HEK293 (cell line): ENCODE results near the gene KIF17.

ENCODE experiments used
- CTCF ChIA-PET: fragments of 350-600 bp; formaldehyde crosslinking; extraction: SDS; loops from one replicate; lab custom pipeline; 2021; ENCODE audit warnings: antibody characterized with exemption; lab: Yijun Ruan, JAX
- POLR2A ChIA-PET: fragments of 300-600 bp; formaldehyde crosslinking; extraction: SDS; loops from one replicate; lab custom pipeline; 2020; ENCODE audit warnings: antibody characterized with exemption, inconsistent platforms; lab: Yijun Ruan, JAX
- H3K27ac ChIP-seq: fragments of 200-500 bp; sonication (Bioruptor generic); 2 replicates; pipeline ENCODE4 v1.5.1; 2014; ENCODE audit warnings: low read depth, low read length, control low read depth, inconsistent platforms; ENCODE audit errors: extremely low read depth
- H3K36me3 ChIP-seq, 2 experiments: fragments of 200-500 bp in 1 of 2; sonication (Bioruptor generic) in 1 of 2; 1 replicate in 1 of 2; 2 replicates in 1 of 2; pipeline ENCODE4 v1.5.1; 2014 to 2017; ENCODE audit warnings: inconsistent platforms in 2 of 2, low read length in 2 of 2; ENCODE audit not compliant: control insufficient read depth in 2 of 2, insufficient read depth in 1 of 2
- H3K4me1 ChIP-seq: fragments of 200-500 bp; sonication (Bioruptor generic); 2 replicates; pipeline ENCODE4 v1.5.1; 2014; ENCODE audit warnings: mild to moderate bottlenecking, low read length, inconsistent platforms; ENCODE audit not compliant: control insufficient read depth, insufficient read depth
- H3K4me3 ChIP-seq: 2 replicates; pipeline ENCODE4 v1.5.1; 2011; ENCODE audit warnings: low read depth, mild to moderate bottlenecking, control low read depth, low read length, moderate library complexity
- H3K9me3 ChIP-seq: fragments of 200-500 bp; sonication (Bioruptor generic); 2 replicates; pipeline ENCODE4 v1.5.1; 2014; ENCODE audit warnings: low read depth, low read length, inconsistent platforms; ENCODE audit not compliant: control insufficient read depth, insufficient read depth
- IKZF3 ChIP-seq: fragments of 450-650 bp; IDR thresholded peaks from 2 replicates; pipeline ENCODE4 v1.5.0; 2018; ENCODE audit warnings: missing biosample characterization, mild to moderate bottlenecking, missing genetic modification characterization, moderate library complexity
- PRDM10 ChIP-seq: fragments of 450-650 bp; formaldehyde crosslinking; IDR thresholded peaks from 2 replicates; pipeline ENCODE4 v1.5.1; 2016; ENCODE audit warnings: missing biosample characterization, missing genetic modification characterization
- REST ChIP-seq: fragments of 450-650 bp; formaldehyde crosslinking; IDR thresholded peaks from 2 replicates; pipeline ENCODE4 v1.5.1; 2016; ENCODE audit warnings: missing biosample characterization, missing genetic modification characterization
- SALL2 ChIP-seq: fragments of 450-650 bp; formaldehyde crosslinking; IDR thresholded peaks from 2 replicates; pipeline ENCODE4 v1.5.0; 2017; ENCODE audit warnings: missing biosample characterization, mild to moderate bottlenecking, missing genetic modification characterization, borderline replicate concordance
- TCF7L2 ChIP-seq: IDR thresholded peaks from 2 replicates; pipeline ENCODE4 v1.6.1; 2011; ENCODE audit warnings: low read depth, mild to moderate bottlenecking, inconsistent platforms, low read length, moderate library complexity, borderline replicate concordance
- ZFP37 ChIP-seq: fragments of 450-650 bp; formaldehyde crosslinking; IDR thresholded peaks from 2 replicates; pipeline ENCODE4 v1.5.1; 2016; ENCODE audit warnings: missing biosample characterization, missing genetic modification characterization
- ZNF121 ChIP-seq: fragments of 450-650 bp; formaldehyde crosslinking; IDR thresholded peaks from 2 replicates; pipeline ENCODE4 v1.5.1; 2016; ENCODE audit warnings: missing biosample characterization, missing genetic modification characterization
- ZNF324 ChIP-seq: fragments of 450-650 bp; formaldehyde crosslinking; IDR thresholded peaks from 2 replicates; pipeline ENCODE4 v1.5.1; 2016; ENCODE audit warnings: missing biosample characterization, missing genetic modification characterization
- ZNF341 ChIP-seq: fragments of 450-650 bp; formaldehyde crosslinking; IDR thresholded peaks from 2 replicates; pipeline ENCODE4; 2016; ENCODE audit warnings: low read depth, missing biosample characterization, missing genetic modification characterization
- ZNF610 ChIP-seq: fragments of 450-650 bp; formaldehyde crosslinking; IDR thresholded peaks from 2 replicates; pipeline ENCODE4 v1.5.1; 2016; ENCODE audit warnings: missing biosample characterization, missing genetic modification characterization, borderline replicate concordance
- ZNF837 ChIP-seq: fragments of 450-650 bp; formaldehyde crosslinking; IDR thresholded peaks from 2 replicates; pipeline ENCODE4 v1.5.1; 2016; ENCODE audit warnings: missing biosample characterization, missing genetic modification characterization
- TF ChIP-seq, protein P1 (sequence below): fragments of 450-650 bp; formaldehyde crosslinking; IDR thresholded peaks from 2 replicates; pipeline ENCODE4 v1.5.1; 2017; ENCODE audit warnings: missing biosample characterization, missing genetic modification characterization
- TF ChIP-seq, protein P2 (sequence below): fragments of 450-650 bp; formaldehyde crosslinking; IDR thresholded peaks from 2 replicates; pipeline ENCODE4 v1.5.1; 2017; ENCODE audit warnings: missing biosample characterization, mild to moderate bottlenecking, missing genetic modification characterization, moderate library complexity
- TF ChIP-seq, protein P3 (sequence below): fragments of 450-650 bp; formaldehyde crosslinking; IDR thresholded peaks from 2 replicates; pipeline ENCODE4 v1.5.1; 2016; ENCODE audit warnings: missing biosample characterization, missing genetic modification characterization

Gene KIF17

GRCh38 chr1:20697563-20697962 is 20.2 kb downstream of the KIF17 start:
- no peaks in the 10 kb centered on the region for H3K4me1 ChIP-seq
- no peak overlapping the region for H3K27ac ChIP-seq
- ChIA-PET CTCF (interaction anchor here (0.5 to 4.9 kb wide), 17 partner anchors 13 to 1332 kb away, joined by 3 to 63 read pairs (median 4); partner anchors contain the start of gene SH2D5), POLR2A (interaction anchor here (1.5 to 1.8 kb wide), 4 partner anchors 20 to 89 kb away, joined by 5 to 8 read pairs (median 7); partner anchors contain the start of genes DDOST, HP1BP3 and KIF17)
- no peaks in the 10 kb centered on the region for H3K9me3 ChIP-seq
- no peak overlapping the region for H3K4me3 ChIP-seq
- TF ChIP-seq REST (tag by site-specific recombination) (no peak), ZNF610 (tag by site-specific recombination) (no peak), ZNF837 (tag by site-specific recombination) (no peak), SALL2 (tag by site-specific recombination) (no peak)
- TF ChIP-seq, protein P1, sequence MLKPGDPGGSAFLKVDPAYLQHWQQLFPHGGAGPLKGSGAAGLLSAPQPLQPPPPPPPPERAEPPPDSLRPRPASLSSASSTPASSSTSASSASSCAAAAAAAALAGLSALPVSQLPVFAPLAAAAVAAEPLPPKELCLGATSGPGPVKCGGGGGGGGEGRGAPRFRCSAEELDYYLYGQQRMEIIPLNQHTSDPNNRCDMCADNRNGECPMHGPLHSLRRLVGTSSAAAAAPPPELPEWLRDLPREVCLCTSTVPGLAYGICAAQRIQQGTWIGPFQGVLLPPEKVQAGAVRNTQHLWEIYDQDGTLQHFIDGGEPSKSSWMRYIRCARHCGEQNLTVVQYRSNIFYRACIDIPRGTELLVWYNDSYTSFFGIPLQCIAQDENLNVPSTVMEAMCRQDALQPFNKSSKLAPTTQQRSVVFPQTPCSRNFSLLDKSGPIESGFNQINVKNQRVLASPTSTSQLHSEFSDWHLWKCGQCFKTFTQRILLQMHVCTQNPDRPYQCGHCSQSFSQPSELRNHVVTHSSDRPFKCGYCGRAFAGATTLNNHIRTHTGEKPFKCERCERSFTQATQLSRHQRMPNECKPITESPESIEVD (tag by site-specific recombination), result no peak
- H3K36me3 ChIP-seq, result no peaks in the 10 kb centered on the region; a peak in 1 of 3 replicates

DNA sequence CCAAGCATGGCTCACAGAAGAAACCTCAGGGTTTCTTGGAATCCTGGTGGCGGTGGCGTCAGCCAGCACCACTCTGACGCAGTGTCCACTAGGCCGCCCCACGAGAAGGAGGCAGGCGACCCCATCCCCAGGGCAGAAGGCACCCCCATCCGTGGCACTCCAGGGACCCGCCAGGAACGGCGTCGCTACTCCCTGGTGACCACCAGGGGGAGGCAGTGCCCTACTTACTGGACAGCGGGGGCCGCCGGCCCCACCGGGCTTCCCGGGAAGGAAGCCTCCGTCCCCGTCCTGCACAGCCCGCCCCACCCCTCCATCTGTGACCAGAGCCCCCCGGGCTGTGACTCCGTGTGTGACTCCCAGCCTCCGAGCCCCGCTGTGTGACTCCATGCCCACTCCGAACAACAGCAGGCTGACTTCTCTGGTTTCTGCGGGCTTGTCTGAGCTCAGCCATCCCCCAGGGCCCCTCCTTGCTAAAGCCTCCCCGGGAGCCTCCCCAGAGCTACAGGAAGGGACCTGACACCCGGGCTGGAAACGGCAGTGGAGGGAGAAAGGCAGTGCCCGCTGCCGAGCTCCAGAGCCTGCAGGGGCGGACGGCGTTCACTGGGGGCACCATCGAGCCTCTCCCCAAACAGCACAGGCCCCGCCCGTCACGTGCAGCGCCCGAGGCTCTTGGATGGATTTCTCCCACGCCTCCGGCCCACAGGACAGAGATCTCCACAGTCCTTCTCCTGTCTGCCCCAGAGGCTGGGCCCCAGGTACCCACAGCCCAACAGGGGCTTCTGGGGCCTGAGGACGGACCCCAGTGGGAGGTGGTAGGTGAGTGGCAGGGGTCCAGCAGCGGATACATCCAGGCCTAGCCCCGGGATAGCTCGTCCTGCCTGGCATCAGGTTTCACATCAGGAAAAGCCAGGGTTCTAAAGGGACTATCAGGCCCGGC is 21.1 kb downstream of the KIF17 start:
- peak overlapping the region; percentile 67 for H3K27ac ChIP-seq
- peak overlapping the region; percentile 43 for H3K4me3 ChIP-seq
- CTCF ChIA-PET, result interaction anchor here (0.6 to 4.9 kb wide), 58 partner anchors 10 to 887 kb away, joined by 3 to 63 read pairs (median 4); partner anchors contain the start of genes DDOST, KIF17 and SH2D5
- no peaks in the 10 kb centered on the region; a peak in 1 of 3 replicates for H3K36me3 ChIP-seq
- no peaks in the 10 kb centered on the region for H3K9me3 ChIP-seq
- H3K4me1 ChIP-seq, result no peaks in the 10 kb centered on the region
- POLR2A ChIA-PET, result interaction anchor here (0.6 to 1.8 kb wide), 8 partner anchors 11 to 90 kb away, joined by 3 to 8 read pairs (median 4); partner anchors contain the start of genes DDOST, HP1BP3 and KIF17
- peak; percentile 89 for TF ChIP-seq PRDM10 (tag by site-specific recombination)
- TF ChIP-seq IKZF3 (tag by site-specific recombination), result peak; percentile 78
- TF ChIP-seq, protein P2, sequence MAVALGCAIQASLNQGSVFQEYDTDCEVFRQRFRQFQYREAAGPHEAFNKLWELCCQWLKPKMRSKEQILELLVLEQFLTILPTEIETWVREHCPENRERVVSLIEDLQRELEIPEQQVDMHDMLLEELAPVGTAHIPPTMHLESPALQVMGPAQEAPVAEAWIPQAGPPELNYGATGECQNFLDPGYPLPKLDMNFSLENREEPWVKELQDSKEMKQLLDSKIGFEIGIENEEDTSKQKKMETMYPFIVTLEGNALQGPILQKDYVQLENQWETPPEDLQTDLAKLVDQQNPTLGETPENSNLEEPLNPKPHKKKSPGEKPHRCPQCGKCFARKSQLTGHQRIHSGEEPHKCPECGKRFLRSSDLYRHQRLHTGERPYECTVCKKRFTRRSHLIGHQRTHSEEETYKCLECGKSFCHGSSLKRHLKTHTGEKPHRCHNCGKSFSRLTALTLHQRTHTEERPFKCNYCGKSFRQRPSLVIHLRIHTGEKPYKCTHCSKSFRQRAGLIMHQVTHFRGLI, result peak; percentile 20; the same call in 1 of the 2 replicates
- TF ChIP-seq ZNF324 (tag by site-specific recombination), result peak; percentile 65
- no peak for TF ChIP-seq TCF7L2
- TF ChIP-seq, protein P1 (tag by site-specific recombination), result no peak; the same call in 1 of the 2 replicates
- TF ChIP-seq ZNF121 (tag by site-specific recombination), result peak; percentile 12; the same call in 1 of the 2 replicates
- TF ChIP-seq ZNF341 (tag by site-specific recombination), result peak; percentile 79
- peak; percentile 85; the same call in 1 of the 2 replicates for TF ChIP-seq ZFP37 (tag by site-specific recombination)
- TF ChIP-seq, protein P3, sequence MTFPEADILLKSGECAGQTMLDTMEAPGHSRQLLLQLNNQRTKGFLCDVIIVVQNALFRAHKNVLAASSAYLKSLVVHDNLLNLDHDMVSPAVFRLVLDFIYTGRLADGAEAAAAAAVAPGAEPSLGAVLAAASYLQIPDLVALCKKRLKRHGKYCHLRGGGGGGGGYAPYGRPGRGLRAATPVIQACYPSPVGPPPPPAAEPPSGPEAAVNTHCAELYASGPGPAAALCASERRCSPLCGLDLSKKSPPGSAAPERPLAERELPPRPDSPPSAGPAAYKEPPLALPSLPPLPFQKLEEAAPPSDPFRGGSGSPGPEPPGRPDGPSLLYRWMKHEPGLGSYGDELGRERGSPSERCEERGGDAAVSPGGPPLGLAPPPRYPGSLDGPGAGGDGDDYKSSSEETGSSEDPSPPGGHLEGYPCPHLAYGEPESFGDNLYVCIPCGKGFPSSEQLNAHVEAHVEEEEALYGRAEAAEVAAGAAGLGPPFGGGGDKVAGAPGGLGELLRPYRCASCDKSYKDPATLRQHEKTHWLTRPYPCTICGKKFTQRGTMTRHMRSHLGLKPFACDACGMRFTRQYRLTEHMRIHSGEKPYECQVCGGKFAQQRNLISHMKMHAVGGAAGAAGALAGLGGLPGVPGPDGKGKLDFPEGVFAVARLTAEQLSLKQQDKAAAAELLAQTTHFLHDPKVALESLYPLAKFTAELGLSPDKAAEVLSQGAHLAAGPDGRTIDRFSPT (tag by site-specific recombination), result 0 out of 2 replicates have a peak, but pooled peaks have one; percentile 10
